Activated T-cell treated with anti-CD3 and anti-CD28 coated beads, Interleukin-2, amount 50 U/mL, for 72 hours (primary cell): ENCODE data around the gene PPP1R37. TPM values are rescaled to one million over a fixed set of nuclear protein-coding genes. Genes with fewer than 3 reads are reported as not detected.

Experiments used
- ATAC-seq, 2 donors: fragments of 150-1000 bp; cut with Tn5 transposase; replicated peaks in 1 of 2; 2 replicates each; pipeline ENCODE4 v1.10.0; 2021; ENCODE audit warnings: moderate library complexity in 2 of 2, mild to moderate bottlenecking in 1 of 2
- DNase-seq, 2 donors: peaks; one replicate each; pipeline ENCODE4 v3.0.0; 2021 to 2022; ENCODE audit warnings: mixed read lengths in 1 of 2
- H3K27ac Mint-ChIP-seq: one replicate; pipeline ENCODE4 v1.8.0; 2022; ENCODE audit warnings: mild to moderate bottlenecking, moderate library complexity, mixed read lengths
- H3K27me3 Mint-ChIP-seq: one replicate; pipeline ENCODE4 v1.8.0; 2022; ENCODE audit warnings: low read depth, mixed read lengths
- H3K36me3 Mint-ChIP-seq, 2 donors: one replicate each; pipeline ENCODE4 v1.8.0; 2022; ENCODE audit warnings: mixed read lengths in 2 of 2, mild to moderate bottlenecking in 1 of 2; ENCODE audit not compliant: insufficient read depth in 2 of 2
- H3K4me1 Mint-ChIP-seq: one replicate; pipeline ENCODE4 v1.8.0; 2022; ENCODE audit warnings: low read depth, mixed read lengths
- H3K4me3 Mint-ChIP-seq, 2 donors: one replicate each; pipeline ENCODE4 v1.8.0; 2022; ENCODE audit warnings: mild to moderate bottlenecking in 2 of 2, mixed read lengths in 2 of 2, moderate library complexity in 2 of 2
- H3K9me3 Mint-ChIP-seq, 2 donors: one replicate each; pipeline ENCODE4 v1.8.0; 2022; ENCODE audit warnings: mixed read lengths in 2 of 2
- total RNA-seq, 2 donors: library from RNA; stranded (reverse); gene quantifications; one replicate each; pipeline ENCODE4 v1.2.3, GENCODE V29; 2022

Gene PPP1R37
- total RNA-seq, 2 donors from 2014 or later: 11.8 to 17.3 TPM

- Mint-ChIP-seq H3K27ac (peak overlapping the region; percentile 86), H3K4me1 (peaks cover 22% of the 10 kb centered on the region), H3K4me3 (peak overlapping the region; percentile 82 to 85), H3K27me3 (peaks cover 14% of the 10 kb centered on the region), H3K9me3 (no peaks in the 10 kb centered on the region), H3K36me3 (peaks cover 3 to 6% of the 10 kb centered on the region in 2 donors)
- peak; percentile 36 to 41 for DNase-seq
- ATAC-seq: peak; percentile 27 to 36
Observed at GRCh38 chr19:45153339-45154063, 60.5 kb downstream of the PPP1R37 start.

- ATAC-seq: no peak
Observed at GRCh38 chr19:45154064-45154827, 61.3 kb downstream of the PPP1R37 start.

GRCh38 chr19:45156011-45156630, 63.1 kb downstream of the PPP1R37 start:
- DNase-seq (no peak), ATAC-seq (no peak)
- Mint-ChIP-seq H3K9me3 (no peaks in the 10 kb centered on the region), H3K27ac (no peak overlapping the region), H3K4me1 (peaks cover 22% of the 10 kb centered on the region), H3K36me3 (peaks cover 3 to 6% of the 10 kb centered on the region in 2 donors), H3K4me3 (no peak overlapping the region), H3K27me3 (peaks cover 14% of the 10 kb centered on the region)

More at GRCh38 chr19:45154064-45154827, 61.3 kb downstream of the PPP1R37 start:
- peaks cover 22% of the 10 kb centered on the region for H3K4me1 Mint-ChIP-seq
- H3K27ac Mint-ChIP-seq: peak overlapping the region; percentile 86
- DNase-seq: no peak
- peak overlapping the region; percentile 70 to 77 for H3K4me3 Mint-ChIP-seq
- H3K36me3 Mint-ChIP-seq: peaks cover 3 to 6% of the 10 kb centered on the region in 2 donors
- H3K9me3 Mint-ChIP-seq: no peaks in the 10 kb centered on the region
- H3K27me3 Mint-ChIP-seq: peaks cover 14% of the 10 kb centered on the region

DNA sequence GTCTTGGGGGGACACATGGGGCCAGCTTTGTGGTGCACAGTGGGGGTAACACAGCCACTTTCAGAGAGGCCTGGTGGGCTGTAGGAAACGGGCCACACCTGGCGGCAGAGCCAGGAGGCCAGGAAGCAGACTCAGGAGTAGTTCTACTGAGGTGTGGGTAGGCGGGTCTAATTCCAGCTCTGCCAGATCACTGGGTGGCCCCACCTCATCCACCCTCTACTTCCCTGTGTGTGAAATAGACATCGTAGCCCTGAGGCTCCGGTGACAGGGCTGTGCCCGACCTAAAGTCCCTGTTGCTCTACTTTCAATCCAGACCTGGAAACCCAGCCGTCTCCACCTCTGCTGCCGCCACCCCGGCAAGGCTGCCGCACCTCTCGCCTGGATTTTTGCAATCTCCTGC, 63.8 kb downstream of the PPP1R37 start:
- H3K4me1 Mint-ChIP-seq: peaks cover 18% of the 10 kb centered on the region
- H3K27ac Mint-ChIP-seq: no peak overlapping the region
- H3K9me3 Mint-ChIP-seq: no peaks in the 10 kb centered on the region
- no peak overlapping the region for H3K4me3 Mint-ChIP-seq
- DNase-seq (no peak), ATAC-seq (no peak)
- peaks cover 14% of the 10 kb centered on the region for H3K27me3 Mint-ChIP-seq
- H3K36me3 Mint-ChIP-seq: peaks cover 3 to 6% of the 10 kb centered on the region in 2 donors

- ATAC-seq (no peak), DNase-seq (no peak)
- Mint-ChIP-seq H3K4me1 (peaks cover 13% of the 10 kb centered on the region), H3K9me3 (no peaks in the 10 kb centered on the region), H3K36me3 (peaks cover 0 to 2% of the 10 kb centered on the region in 2 donors), H3K4me3 (no peak overlapping the region), H3K27ac (no peak overlapping the region), H3K27me3 (peaks cover 9% of the 10 kb centered on the region)
Observed at GRCh38 chr19:45158503-45159209, 65.7 kb downstream of the PPP1R37 start.

GRCh38 chr19:45159210-45159970, 66.4 kb downstream of the PPP1R37 start:
- no peaks in the 10 kb centered on the region for H3K9me3 Mint-ChIP-seq
- H3K4me1 Mint-ChIP-seq: peaks cover 14% of the 10 kb centered on the region
- no peak overlapping the region for H3K27ac Mint-ChIP-seq

DNA sequence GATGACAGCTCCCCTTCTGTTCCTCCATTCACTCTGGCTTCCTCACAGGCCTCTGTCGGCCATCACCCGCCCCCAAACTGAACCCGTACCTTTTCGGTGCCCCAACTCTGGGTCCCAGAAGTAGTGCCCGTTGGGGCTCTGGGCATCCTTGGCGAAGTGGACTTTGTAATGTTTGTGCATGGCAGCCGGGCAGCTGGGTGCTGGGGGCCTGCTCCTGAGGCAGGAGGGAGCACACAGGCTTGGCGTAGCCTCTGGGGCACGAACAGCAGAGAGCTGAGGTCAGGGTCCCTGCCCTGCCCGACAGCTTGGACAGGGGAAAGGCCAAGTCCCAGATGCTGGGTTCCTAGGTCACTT, 67.0 kb downstream of the PPP1R37 start:
- H3K4me1 Mint-ChIP-seq: peaks cover 13% of the 10 kb centered on the region
- no peak for ATAC-seq

More at GRCh38 chr19:45159210-45159970, 66.4 kb downstream of the PPP1R37 start:
- ATAC-seq (no peak), DNase-seq (no peak)
- Mint-ChIP-seq H3K36me3 (no peaks in the 10 kb centered on the region), H3K27me3 (peaks cover 1% of the 10 kb centered on the region), H3K4me3 (no peak overlapping the region)

GRCh38 chr19:45160870-45161737, 68.1 kb downstream of the PPP1R37 start, which contains the start of gene NKPD1:
Gene NKPD1 (minus strand): TSS chr19:45160982. CDS start chr19:45160150, 832 bp downstream.
- Mint-ChIP-seq H3K4me1 (peaks cover 13% of the 10 kb centered on the region), H3K27ac (no peak within 1 kb of the TSS)

More for the DNA sequence above, 67.0 kb downstream of the PPP1R37 start:
- Mint-ChIP-seq H3K27ac (no peak overlapping the region), H3K27me3 (no peaks in the 10 kb centered on the region), H3K36me3 (no peaks in the 10 kb centered on the region), H3K9me3 (no peaks in the 10 kb centered on the region), H3K4me3 (no peak overlapping the region)
- no peak for DNase-seq

DNA sequence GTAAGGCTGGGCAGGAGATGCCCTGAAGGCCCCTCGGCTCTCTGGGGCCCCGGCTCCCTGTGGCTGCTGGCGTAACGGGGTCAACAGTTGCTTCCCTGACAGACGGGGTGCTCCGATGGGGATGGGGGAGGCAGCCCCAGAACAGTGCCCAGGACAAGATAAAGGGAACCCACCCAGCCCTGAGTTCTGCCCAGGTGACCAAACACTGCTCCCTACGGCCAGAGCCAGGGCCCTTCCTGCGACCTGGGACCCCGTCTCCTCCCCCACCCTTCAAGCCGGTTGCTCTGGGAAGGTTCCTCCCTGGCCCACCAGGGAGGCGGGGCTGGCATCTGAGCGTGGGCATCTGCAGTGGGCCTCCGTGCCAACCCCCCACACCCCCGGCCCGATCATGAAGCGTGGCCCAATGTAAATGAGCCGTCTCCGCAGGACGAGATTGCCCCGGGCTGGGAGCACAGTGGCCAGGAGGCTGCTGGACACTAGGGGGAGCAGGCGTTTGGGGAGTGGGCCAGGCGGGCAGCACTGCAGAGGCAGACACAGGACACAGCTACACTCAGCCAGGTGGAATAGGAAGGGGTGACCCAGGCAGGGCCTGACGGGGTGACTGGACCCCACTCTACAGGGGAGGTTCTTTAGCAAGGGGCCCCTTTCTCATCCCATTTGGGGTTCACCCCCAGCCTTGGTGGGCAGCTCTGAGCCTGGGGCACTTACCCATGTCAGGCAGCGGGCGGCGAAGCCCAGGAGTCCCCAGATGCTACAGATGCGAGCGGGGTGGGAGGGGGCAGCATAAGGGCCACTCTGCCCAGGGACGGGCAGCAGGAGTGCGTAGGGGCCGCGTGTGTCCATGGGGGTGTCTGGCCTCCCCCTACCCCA, 69.0 kb downstream of the PPP1R37 start:
- no peak for ATAC-seq
- Mint-ChIP-seq H3K27ac (no peak overlapping the region), H3K9me3 (no peaks in the 10 kb centered on the region), H3K4me3 (no peak overlapping the region), H3K36me3 (no peaks in the 10 kb centered on the region), H3K4me1 (peaks cover 15% of the 10 kb centered on the region), H3K27me3 (no peaks in the 10 kb centered on the region)
- no peak for DNase-seq

More at GRCh38 chr19:45160870-45161737, 68.1 kb downstream of the PPP1R37 start, which contains the start of gene NKPD1:
- no peaks in the 10 kb centered on the region for H3K36me3 Mint-ChIP-seq
- H3K4me3 Mint-ChIP-seq: no peak within 1 kb of the TSS
- ATAC-seq: no peak
- no peaks in the 10 kb centered on the region for H3K9me3 Mint-ChIP-seq
- no peak for DNase-seq
- H3K27me3 Mint-ChIP-seq: no peaks in the 10 kb centered on the region

DNA sequence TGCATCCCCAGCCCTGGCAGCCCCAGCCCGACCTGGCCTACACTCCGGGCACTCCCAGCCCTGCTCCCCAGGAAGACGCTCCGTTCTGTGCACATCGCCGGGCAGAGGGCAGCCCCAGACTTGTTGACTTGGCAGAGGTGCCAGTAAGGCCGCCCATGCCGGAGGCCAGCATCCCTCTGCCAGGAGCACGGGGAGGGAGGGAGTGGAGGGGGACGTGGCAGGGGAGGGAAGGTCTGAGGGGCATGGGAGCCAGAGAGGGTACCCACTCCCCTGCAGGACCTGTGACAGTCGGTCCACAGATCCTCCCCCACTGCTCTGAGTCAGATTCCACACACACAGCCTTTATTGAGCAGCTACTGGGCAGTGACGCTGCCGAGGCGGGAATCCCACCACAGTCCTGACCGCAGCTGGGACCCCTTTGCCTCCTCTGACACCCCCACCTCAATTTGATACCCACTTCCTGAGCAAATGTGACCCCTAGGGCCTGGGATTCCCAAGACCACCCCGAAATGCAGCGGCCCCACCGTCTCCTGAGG, 69.7 kb downstream of the PPP1R37 start:
- ATAC-seq (no peak), DNase-seq (no peak)
- H3K9me3 Mint-ChIP-seq: no peaks in the 10 kb centered on the region
- no peaks in the 10 kb centered on the region for H3K36me3 Mint-ChIP-seq
- H3K4me3 Mint-ChIP-seq: no peak overlapping the region
- H3K27me3 Mint-ChIP-seq: no peaks in the 10 kb centered on the region
- no peak overlapping the region for H3K27ac Mint-ChIP-seq
- peaks cover 17% of the 10 kb centered on the region for H3K4me1 Mint-ChIP-seq
